ENCODE measurements around the gene AGBL2.

DNA sequence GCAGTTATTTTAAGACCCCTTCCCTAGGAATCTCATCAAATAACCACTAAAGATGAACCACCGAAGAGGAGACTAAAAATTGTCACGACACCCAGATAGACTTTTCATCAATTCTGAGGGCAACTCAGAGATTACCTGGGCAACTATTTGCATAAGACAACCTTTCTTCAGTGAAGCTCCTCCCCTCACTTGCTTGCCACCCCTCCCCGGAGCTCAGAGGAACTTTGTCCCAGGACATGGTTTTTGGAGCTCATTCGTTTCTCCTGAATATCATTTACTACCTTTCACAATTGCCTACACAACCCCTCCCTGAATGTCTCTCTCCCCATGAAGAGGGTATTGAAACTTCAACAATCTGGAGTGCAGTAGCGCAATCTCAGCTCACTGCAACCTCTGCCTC, 3.9 kb downstream of the AGBL2 start:
- no peak for TF ChIP-seq POLR2A (IDR thresholded peaks at IDR 0.05; ENCODE audit: borderline replicate concordance, extremely low read depth, insufficient read depth, insufficient read length)
- TF ChIP-seq, protein P1, sequence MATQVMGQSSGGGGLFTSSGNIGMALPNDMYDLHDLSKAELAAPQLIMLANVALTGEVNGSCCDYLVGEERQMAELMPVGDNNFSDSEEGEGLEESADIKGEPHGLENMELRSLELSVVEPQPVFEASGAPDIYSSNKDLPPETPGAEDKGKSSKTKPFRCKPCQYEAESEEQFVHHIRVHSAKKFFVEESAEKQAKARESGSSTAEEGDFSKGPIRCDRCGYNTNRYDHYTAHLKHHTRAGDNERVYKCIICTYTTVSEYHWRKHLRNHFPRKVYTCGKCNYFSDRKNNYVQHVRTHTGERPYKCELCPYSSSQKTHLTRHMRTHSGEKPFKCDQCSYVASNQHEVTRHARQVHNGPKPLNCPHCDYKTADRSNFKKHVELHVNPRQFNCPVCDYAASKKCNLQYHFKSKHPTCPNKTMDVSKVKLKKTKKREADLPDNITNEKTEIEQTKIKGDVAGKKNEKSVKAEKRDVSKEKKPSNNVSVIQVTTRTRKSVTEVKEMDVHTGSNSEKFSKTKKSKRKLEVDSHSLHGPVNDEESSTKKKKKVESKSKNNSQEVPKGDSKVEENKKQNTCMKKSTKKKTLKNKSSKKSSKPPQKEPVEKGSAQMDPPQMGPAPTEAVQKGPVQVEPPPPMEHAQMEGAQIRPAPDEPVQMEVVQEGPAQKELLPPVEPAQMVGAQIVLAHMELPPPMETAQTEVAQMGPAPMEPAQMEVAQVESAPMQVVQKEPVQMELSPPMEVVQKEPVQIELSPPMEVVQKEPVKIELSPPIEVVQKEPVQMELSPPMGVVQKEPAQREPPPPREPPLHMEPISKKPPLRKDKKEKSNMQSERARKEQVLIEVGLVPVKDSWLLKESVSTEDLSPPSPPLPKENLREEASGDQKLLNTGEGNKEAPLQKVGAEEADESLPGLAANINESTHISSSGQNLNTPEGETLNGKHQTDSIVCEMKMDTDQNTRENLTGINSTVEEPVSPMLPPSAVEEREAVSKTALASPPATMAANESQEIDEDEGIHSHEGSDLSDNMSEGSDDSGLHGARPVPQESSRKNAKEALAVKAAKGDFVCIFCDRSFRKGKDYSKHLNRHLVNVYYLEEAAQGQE (IDR thresholded peaks at IDR 0.05; ENCODE audit: low read depth): no peak
- no peak for TF ChIP-seq EZH2 (IDR thresholded peaks at IDR 0.05)
- TF ChIP-seq, protein P2, sequence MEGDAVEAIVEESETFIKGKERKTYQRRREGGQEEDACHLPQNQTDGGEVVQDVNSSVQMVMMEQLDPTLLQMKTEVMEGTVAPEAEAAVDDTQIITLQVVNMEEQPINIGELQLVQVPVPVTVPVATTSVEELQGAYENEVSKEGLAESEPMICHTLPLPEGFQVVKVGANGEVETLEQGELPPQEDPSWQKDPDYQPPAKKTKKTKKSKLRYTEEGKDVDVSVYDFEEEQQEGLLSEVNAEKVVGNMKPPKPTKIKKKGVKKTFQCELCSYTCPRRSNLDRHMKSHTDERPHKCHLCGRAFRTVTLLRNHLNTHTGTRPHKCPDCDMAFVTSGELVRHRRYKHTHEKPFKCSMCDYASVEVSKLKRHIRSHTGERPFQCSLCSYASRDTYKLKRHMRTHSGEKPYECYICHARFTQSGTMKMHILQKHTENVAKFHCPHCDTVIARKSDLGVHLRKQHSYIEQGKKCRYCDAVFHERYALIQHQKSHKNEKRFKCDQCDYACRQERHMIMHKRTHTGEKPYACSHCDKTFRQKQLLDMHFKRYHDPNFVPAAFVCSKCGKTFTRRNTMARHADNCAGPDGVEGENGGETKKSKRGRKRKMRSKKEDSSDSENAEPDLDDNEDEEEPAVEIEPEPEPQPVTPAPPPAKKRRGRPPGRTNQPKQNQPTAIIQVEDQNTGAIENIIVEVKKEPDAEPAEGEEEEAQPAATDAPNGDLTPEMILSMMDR (IDR thresholded peaks at IDR 0.05 in 2 of 3, conservative IDR thresholded peaks at IDR 0.05 in 1 of 3; ENCODE audit: borderline replicate concordance in 1 of 3, insufficient read depth in 1 of 3, low read depth in 2 of 3, low read length in 2 of 3): no peak
- no peak for TF ChIP-seq RAD21 (IDR thresholded peaks at IDR 0.05; ENCODE audit: low read depth)
- no peak for TF ChIP-seq SRF (IDR thresholded peaks at IDR 0.05; ENCODE audit: low read depth)
- no peak for TF ChIP-seq ZNF274 (IDR thresholded peaks at IDR 0.05; ENCODE audit: low read depth, low read length)
